GM21825 (cell line): ENCODE measurements around the gene EPHA5.

Source experiments
- ATAC-seq: cut with Tn5 transposase; IDR thresholded peaks from one replicate; pipeline ENCODE4 v1.9.1; 2021; ENCODE audit warnings: mild to moderate bottlenecking, moderate library complexity; ENCODE audit not compliant: unreplicated experiment

EPHA5 gene

DNA sequence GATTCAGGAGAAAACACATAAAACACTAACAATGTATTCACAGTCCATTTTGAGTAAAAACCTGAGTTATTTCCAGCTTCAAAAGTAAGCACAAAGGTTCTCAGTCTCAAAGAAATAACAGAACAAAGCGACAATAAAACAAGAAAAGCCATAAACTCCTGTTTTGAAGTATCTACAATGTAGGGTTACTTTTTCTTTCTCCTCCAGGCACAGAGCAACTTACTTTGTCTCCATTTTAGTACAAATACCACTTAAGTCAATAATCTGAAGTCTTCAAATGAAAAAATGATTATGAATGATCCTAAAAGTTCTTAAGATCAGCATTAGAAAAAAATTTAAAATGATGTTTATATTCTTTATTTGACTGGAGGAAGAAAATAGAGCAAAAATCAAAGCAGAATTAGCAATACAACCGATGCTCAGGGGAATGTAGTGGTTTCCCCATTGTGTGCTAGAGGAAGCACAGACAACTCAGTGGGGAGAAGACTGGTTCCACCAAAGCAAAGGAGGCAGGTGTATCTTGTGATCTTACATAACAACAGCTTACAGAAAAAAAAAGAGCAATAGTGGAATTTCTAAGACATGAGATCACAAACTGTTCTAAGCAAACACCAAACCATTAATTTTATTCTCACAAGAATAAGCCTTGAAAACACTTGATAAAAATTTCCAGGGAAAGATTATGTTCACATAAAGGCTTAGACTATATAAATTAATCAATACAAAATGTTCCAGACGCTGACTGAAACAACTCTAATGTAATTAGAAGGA is 35.1 kb downstream of the EPHA5 start:
- no peak for ATAC-seq

DNA sequence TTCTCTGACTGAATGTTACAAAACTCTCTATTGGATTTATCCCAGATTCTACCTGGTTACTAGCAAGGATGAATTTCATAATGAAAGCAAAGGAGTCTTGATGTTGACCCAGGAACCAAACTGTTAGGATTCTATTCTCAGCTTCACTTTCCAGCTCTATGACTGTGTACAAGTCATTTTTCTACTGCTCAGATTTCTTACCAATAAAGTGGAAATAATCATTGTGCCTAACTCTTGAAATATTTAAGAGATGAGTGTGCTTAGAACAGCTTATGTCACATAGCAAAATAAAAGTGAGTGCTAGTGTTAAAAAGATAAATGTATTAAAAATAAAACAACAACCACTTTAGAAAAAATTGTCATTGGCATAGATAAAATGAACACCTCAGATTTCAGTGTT is 45.6 kb downstream of the EPHA5 start:
- no peak for ATAC-seq

DNA sequence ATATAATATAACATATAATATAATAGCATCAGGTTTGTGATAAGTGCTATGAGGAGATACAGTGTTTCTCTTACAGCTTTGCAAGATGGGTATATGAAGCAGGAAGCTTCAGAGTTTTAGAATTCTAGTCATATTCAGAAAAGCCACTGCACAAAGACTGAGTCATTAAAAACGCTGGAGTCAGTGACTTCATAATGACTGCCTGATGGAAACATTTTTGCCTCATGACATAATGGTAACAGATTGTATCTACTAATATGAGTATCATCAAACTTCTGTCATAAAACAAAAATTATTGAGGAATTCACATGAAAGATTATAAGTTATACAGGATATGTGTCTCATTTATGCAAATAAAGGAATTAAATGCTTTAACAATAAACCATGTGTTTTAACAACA is 46.8 kb downstream of the EPHA5 start:
- no peak for ATAC-seq

DNA sequence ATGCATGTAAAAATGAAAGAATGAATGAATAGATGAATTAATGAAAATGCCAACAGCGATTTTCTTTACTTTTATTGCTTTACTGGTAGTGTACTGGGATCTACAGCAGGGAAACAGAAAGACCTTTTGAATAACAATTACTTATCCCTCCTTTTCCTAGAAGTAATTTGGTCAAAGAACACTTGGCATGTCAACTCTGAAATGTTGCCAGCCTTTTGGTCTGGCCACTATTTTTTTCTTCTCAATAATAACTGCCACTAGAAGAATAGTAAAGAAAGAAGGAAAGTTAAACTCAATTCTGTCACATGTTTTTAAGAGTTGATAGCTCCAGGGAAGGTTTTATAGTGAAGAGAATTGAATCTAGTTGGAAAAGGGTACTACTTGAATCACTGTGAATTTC is 52.9 kb downstream of the EPHA5 start:
- ATAC-seq = no peak

DNA sequence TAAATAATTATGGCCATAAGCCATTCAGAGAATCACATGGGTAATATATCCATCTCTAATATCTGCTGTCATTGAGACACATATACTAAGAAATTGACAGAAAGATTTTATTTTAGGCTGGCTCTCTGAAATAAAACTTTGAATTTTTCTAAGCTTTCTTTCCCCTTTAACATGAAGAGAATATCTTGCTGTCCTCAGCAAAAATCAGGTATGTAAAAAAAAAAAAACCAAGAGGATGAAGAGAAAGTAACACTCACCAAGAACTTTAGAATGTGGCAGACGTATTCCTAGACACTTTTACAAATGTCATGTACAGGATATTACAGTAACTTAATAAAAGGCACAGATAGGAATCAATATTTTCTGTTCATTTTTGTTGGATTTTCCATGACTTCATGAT is 65.8 kb downstream of the EPHA5 start:
- ATAC-seq = no peak

DNA sequence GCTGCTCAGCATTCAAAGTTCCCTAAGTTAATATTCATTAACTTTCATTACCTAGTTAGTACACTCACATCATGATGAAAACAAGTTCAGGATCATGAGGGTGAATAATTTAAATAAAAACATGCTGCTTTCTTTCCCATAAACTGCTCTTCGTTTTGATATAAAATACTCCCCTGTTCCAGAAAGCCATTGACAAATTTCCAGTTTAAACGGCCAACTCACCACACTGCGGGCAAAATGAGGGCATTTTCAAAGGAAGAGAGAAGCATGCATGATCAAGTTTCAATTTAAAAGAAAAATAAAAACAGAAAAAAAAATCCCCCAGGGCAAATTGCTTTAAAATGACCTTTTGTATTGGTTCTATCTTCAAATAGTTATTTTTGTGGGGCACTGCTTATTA is 69.6 kb downstream of the EPHA5 start:
- ATAC-seq = no peak

DNA sequence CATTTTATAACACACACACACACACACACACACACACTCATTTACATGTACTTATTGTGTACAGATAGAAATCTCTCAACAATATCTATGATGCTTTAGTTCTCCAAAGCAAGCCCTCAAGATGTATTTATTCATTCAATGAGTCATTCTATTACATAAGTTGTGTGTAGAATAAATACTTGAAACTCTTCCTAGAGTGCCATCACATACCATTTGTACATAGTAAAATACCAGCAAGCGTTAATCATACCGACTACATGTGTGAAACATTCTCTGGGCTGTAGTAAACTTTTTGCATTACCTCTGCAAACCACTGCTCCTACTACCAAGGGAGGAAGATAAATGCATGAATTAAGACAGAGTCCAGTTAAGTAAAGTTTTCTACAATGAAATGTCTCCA is 70.9 kb downstream of the EPHA5 start:
- ATAC-seq = no peak

DNA sequence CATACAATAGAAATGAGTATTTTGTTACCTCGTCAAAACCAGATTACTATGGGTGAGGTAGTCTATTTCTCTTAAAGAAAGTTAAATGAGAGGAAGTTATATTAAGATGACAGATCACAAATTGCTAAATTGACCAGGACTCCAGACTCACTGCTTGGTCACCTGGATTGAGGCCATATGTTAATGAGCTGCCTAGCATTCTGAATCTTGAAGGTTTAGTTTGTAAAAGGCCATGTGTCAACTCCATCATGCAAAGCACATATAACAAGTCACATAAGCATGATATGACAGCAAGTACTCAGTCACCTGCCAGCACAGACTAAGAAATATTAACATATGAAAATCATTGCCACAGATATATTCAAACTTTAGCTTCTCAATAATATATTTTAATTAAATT is 72.6 kb downstream of the EPHA5 start:
- ATAC-seq = no peak

DNA sequence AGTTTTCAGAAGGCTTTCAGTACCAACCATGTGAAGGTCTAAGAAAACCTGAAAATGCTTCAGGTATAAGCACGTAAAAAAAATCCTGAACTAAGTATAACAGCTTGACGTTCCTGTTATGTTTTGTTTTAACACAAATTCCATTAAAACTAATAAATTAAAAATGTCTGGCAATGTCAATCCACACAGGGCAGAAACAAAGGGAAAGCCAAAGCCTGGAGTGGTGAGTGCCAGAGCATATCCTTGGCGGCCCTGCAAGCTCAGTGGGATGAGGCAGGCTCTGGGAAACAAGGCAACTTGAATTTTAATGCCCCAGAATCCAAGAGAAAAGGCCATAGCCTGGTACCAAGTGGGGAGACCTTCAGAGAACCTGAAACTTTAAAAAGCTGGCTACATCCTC is 78.2 kb downstream of the EPHA5 start:
- no peak for ATAC-seq

DNA sequence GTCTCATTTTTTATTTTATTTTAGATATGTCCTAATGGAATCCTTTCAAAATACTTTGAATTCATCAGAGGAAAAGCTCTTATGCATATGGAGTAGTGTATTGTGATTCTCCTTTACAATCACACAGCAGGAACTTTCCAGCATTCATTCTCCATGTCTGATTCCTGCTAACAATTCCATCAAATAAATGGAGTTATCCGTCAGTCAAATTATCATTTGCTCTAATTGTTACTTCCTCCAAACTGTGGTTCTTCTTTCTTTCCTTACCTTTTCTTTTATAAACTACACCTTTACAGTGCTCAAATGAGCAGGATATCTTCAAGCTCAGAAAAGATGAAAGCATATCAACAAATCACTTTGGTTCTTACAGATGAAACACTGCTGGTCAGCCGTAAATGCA is 80.4 kb downstream of the EPHA5 start:
- no peak for ATAC-seq

DNA sequence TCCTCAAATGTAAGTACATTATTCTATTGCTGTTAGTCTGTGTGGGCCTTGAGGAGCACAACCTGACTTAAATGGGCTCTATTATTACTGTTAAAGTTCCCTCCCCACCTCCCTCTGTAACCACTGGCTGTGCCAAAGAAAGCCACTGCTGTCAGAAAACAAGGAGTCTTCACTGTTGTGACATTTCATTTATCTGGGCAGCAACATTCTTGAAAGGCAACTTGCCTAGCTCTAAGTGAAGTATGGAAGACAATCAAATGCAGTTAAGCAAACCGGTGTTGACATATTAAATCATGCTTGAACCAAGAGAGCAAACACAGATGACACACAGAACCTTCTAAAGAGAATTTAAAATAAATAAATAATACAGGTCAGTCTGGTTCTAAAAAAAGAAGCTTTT is 81.0 kb downstream of the EPHA5 start:
- ATAC-seq = no peak

DNA sequence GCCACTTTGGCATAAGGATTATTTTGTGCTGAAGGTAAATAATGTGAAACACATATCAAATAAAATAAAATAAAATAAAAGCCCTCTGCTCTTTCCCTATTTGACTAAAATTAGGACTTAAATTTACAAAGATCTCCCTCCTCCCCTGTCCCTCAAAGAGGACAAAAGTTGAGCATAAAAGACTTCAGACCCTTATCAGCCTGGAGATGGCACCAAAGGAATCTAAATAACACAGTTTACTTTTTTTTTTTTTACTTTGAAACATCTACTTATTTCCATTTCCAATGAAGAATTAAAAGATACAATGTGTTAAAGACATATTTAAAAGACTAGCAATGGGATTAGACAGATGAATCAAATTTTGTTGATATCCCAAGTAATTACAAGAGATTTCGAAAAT is 89.7 kb downstream of the EPHA5 start:
- no peak for ATAC-seq

DNA sequence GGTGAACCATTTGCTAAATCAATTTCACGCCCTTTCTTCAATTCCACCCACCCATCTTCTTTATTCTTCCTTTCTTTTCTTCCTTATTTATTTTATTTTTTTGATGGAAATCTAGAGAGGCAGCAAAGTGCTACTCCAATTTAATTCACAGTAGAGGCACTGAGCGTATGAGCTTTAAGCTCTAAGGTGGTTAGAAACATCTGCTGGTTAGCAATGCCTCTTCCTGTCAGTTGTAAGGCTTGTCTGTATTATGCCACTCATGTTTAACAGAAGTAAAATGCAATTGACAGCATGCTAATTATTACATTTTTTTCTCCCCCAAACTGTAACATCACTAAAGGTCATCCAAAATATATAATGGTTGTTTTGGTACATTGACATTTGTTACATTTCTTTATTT is 103.8 kb downstream of the EPHA5 start:
- ATAC-seq = no peak

DNA sequence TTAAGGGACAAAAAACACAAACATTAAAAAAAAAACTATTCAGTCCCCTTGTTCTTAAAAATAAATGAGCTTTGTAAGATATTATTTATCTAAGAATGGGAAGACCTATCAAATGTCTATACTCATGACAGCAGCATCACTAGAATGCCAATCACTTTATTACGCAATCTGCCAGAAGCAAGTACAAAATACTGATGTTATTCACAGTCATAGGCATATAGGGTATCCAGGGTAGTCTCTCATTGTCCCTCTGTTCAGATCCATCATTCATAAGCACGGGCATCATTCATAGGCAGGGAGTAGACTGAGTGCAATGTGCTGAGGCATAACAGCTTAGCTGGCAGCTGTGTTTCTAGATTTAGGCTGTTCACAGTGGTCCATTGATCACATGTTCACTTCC is 109.1 kb downstream of the EPHA5 start:
- ATAC-seq = no peak

DNA sequence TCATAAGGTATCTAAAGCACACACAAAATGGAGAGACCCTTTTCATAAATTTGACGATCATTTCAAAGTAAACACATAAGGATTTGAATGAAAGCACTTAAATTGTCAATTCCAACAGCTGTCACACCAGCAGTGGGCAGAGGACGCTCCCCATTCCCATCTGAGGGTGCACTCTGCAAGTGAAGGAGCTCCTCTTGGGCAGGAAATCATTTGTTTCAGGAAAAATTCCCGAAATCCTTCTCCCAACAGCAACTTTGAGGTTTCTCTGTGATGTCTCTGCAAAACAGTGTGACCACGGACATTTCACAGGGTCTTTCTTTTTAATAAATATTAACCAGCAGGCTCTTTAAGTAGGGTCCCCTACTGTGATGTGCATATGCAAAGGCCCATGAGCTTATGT is 111.0 kb downstream of the EPHA5 start:
- ATAC-seq = no peak

DNA sequence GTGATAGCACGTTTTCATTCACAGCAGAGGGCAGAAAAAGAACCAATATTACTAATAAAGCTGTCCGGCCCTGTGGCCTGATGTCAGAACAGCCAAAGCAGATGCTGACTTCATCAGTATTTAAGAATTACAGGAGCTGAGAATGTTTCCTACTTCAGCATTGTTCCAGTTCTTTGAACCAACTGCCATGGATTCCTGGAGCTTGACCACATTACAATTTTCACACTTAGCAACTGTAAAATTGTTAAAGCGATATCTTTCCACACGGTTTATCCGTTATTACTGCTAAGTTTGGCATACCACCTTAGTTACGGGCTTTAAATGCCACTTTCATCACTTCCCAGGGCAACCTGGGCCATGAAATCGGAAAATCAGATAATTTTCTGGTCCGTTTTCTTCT is 118.2 kb downstream of the EPHA5 start:
- ATAC-seq = no peak

DNA sequence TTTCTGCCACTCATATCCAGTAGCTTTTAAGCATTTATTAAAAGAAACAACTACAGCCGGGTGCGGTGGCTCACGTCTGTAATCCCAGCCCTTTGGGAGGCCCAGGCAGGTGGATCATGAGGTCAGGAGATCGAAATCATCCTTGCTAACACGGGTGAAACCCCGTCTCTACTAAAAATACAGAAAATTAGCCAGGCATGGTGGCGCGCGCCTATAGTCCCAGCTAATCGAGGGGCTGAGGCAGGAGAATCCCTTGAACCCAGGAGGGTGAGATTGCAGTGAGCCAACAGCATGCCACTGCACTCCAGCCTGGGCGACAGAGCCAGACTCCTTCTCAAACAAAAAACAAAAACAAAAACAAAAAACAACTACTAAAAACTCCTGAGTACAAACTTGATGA is 119.8 kb downstream of the EPHA5 start:
- no peak for ATAC-seq

DNA sequence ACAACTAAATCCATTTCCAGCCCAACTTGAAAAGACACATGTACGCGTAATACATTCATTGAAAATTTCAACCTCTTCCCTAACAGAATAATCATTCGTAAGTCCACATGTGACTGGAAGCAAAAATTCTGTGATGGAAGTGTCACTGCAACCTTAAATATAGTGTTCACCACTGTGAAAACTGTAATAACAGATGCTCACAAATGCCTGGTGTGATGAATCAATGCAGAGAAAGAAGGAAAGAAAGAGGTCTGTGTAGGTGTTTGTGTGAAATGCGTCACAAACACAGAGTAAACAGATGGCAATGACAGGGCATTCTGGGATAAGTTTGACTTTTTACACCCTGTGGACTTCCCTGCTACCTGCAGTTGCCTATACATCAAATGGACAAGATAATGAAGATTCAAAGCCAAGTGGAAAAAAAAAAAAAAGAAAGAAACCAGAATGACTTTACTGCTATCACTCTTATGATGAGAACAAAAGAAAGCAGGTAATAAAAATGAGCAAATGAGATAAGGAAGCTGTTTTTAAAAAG is 123.3 kb downstream of the EPHA5 start:
- ATAC-seq = no peak

DNA sequence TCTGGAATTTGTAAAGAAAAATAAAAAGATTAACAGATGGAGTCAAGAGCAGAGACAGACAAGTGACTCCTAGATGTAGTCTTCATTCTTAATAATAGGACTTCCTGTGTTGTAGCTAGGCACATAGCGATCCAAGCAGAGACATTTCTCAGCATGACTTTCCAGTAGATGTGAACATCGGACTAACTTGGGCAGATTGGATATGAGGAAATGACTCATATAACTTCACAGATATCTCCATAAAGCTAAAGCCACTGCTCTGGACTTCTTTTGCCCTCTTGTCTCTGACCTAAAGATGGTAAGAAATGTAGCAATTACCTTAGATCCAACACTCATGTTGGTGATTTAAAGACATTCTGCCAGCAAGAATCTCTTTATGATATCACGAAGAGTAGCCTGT is 131.7 kb downstream of the EPHA5 start:
- no peak for ATAC-seq

DNA sequence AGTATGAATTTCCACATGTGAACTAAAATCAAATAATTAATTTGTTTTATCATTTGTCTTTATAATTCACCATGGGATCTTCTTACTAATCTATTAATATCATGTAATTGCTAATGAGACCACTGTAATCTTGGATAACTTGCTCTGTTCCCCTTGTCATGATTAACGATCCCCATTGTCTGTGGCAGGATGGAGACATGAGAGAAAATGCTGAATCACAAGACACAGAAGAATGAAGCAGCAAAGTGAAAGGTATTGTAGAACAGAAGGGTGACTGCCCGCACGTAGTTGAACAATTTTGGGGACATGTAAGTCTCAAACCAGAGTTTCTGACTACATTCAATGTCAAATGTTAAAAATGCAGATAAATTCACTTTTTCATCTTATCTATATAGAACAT is 135.2 kb downstream of the EPHA5 start:
- no peak for ATAC-seq

DNA sequence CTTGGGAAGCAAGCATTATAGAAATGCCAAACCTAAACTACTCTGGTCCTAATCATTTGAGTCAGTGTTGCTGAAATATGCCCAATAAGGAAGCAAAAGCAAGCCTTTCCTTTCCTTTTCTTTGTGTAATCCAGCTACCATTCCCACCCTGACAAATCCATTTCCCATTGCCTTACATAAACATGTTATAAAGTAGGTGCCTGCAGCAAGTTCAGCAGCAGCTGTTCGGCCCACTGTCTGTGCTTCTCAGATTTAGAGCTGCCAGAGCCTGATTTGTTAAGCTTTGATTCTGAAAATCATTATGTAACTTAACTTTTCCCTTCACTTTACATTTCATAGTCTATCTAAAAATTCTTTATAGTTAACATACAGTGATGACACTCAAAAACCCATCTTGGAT is 148.6 kb downstream of the EPHA5 start:
- no peak for ATAC-seq

DNA sequence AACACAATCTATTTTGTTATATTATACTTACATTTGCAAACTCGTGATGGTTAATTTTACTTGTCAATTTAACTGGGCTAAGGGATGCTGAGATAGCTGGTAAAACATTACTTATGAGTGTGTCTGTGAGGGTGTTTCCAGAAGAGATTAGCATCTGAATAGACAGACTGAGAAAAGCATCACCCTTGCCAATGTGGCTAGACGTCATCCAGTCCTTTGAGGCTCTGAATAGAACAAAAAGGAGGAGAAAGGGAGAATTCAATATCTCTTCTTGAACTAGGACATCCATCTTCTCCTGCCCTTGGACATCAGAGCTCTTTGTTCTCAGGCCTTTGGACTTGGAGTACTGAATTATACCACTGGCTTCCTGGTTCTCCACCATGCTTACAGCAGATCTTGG is 154.6 kb downstream of the EPHA5 start:
- no peak for ATAC-seq

DNA sequence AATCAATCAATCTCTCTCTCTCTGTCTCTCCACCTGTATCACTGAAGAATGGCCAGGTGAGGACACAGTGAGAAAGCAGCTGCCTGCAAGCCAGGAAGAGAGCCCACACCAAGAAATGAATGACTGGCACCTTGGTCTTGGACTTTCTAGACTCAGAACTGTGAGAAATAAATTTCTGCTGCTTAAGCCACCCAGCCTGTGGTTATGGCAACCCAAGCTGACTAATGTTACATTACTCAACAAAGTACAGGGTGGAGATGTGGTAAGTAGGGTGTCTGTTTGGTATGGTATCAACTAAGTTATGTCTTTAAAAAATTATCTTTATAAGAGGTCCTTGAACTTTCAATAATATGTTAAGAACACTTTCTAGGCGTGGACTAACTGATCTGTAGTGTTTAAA is 159.3 kb downstream of the EPHA5 start:
- ATAC-seq = no peak
